ENCODE results near the gene NHLH1.

The NHLH1 gene

DNA sequence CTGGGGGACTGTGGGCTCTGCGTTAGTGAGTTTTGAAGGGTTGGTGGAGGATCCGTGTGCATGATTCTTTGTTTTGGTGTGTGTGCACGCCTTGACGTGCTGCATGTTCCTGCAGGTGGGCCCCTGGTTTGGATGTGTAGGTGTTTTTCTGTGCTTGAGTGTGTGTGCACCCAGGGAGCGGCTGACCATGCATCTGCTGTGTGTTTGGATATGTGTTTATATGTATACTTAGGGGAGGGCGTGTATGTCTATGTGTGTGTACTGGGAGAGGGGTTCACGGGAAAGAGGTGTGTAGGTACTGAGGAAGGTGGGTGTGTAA lies 34.6 kb downstream of the NHLH1 start:
- TF ChIP-seq ZFP3 (CRISPR knock-in tag; IDR thresholded peaks at IDR 0.05) (no peak), TOX (CRISPR knock-in tag; IDR thresholded peaks at IDR 0.05; ENCODE audit: borderline replicate concordance) (no peak), ZNF8 (CRISPR knock-in tag; IDR thresholded peaks at IDR 0.05) (no peak), ISL1 (CRISPR knock-in tag; IDR thresholded peaks at IDR 0.05) (no peak), TCF4 (CRISPR knock-in tag; IDR thresholded peaks at IDR 0.05; ENCODE audit: borderline replicate concordance) (no peak), ZC3H10 (CRISPR knock-in tag; IDR thresholded peaks at IDR 0.05) (no peak), CSDC2 (CRISPR knock-in tag; IDR thresholded peaks at IDR 0.05) (no peak), OSR1 (CRISPR knock-in tag; IDR thresholded peaks at IDR 0.05) (no peak), GLIS3 (CRISPR knock-in tag; IDR thresholded peaks at IDR 0.05) (no peak), RARB (CRISPR knock-in tag; IDR thresholded peaks at IDR 0.05) (no peak), ZFP30 (CRISPR knock-in tag; IDR thresholded peaks at IDR 0.05) (no peak), ESRRG (CRISPR knock-in tag; IDR thresholded peaks at IDR 0.05) (no peak), BACH2 (CRISPR knock-in tag; IDR thresholded peaks at IDR 0.05; ENCODE audit: borderline replicate concordance) (no peak), PPARA (CRISPR knock-in tag; IDR thresholded peaks at IDR 0.05; ENCODE audit: borderline replicate concordance) (no peak), ARNTL (CRISPR knock-in tag; IDR thresholded peaks at IDR 0.05; ENCODE audit: borderline replicate concordance, low read depth) (no peak), SNAI2 (CRISPR knock-in tag; IDR thresholded peaks at IDR 0.05) (no peak)
- TF ChIP-seq, protein P1, sequence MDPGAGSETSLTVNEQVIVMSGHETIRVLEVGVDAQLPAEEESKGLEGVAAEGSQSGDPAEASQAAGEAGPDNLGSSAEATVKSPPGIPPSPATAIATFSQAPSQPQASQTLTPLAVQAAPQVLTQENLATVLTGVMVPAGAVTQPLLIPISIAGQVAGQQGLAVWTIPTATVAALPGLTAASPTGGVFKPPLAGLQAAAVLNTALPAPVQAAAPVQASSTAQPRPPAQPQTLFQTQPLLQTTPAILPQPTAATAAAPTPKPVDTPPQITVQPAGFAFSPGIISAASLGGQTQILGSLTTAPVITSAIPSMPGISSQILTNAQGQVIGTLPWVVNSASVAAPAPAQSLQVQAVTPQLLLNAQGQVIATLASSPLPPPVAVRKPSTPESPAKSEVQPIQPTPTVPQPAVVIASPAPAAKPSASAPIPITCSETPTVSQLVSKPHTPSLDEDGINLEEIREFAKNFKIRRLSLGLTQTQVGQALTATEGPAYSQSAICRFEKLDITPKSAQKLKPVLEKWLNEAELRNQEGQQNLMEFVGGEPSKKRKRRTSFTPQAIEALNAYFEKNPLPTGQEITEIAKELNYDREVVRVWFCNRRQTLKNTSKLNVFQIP (CRISPR knock-in tag; IDR thresholded peaks at IDR 0.05; ENCODE audit: borderline replicate concordance, low read depth), result no peak
- TF ChIP-seq, protein P2, sequence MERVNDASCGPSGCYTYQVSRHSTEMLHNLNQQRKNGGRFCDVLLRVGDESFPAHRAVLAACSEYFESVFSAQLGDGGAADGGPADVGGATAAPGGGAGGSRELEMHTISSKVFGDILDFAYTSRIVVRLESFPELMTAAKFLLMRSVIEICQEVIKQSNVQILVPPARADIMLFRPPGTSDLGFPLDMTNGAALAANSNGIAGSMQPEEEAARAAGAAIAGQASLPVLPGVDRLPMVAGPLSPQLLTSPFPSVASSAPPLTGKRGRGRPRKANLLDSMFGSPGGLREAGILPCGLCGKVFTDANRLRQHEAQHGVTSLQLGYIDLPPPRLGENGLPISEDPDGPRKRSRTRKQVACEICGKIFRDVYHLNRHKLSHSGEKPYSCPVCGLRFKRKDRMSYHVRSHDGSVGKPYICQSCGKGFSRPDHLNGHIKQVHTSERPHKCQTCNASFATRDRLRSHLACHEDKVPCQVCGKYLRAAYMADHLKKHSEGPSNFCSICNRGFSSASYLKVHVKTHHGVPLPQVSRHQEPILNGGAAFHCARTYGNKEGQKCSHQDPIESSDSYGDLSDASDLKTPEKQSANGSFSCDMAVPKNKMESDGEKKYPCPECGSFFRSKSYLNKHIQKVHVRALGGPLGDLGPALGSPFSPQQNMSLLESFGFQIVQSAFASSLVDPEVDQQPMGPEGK (CRISPR knock-in tag; IDR thresholded peaks at IDR 0.05; ENCODE audit: borderline replicate concordance), result no peak
- TF ChIP-seq, protein P3, sequence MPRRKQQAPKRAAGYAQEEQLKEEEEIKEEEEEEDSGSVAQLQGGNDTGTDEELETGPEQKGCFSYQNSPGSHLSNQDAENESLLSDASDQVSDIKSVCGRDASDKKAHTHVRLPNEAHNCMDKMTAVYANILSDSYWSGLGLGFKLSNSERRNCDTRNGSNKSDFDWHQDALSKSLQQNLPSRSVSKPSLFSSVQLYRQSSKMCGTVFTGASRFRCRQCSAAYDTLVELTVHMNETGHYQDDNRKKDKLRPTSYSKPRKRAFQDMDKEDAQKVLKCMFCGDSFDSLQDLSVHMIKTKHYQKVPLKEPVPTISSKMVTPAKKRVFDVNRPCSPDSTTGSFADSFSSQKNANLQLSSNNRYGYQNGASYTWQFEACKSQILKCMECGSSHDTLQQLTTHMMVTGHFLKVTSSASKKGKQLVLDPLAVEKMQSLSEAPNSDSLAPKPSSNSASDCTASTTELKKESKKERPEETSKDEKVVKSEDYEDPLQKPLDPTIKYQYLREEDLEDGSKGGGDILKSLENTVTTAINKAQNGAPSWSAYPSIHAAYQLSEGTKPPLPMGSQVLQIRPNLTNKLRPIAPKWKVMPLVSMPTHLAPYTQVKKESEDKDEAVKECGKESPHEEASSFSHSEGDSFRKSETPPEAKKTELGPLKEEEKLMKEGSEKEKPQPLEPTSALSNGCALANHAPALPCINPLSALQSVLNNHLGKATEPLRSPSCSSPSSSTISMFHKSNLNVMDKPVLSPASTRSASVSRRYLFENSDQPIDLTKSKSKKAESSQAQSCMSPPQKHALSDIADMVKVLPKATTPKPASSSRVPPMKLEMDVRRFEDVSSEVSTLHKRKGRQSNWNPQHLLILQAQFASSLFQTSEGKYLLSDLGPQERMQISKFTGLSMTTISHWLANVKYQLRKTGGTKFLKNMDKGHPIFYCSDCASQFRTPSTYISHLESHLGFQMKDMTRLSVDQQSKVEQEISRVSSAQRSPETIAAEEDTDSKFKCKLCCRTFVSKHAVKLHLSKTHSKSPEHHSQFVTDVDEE (CRISPR knock-in tag; IDR thresholded peaks at IDR 0.05), result no peak
- TF ChIP-seq, protein P4, sequence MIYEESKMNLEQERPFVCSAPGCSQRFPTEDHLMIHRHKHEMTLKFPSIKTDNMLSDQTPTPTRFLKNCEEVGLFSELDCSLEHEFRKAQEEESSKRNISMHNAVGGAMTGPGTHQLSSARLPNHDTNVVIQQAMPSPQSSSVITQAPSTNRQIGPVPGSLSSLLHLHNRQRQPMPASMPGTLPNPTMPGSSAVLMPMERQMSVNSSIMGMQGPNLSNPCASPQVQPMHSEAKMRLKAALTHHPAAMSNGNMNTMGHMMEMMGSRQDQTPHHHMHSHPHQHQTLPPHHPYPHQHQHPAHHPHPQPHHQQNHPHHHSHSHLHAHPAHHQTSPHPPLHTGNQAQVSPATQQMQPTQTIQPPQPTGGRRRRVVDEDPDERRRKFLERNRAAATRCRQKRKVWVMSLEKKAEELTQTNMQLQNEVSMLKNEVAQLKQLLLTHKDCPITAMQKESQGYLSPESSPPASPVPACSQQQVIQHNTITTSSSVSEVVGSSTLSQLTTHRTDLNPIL (CRISPR knock-in tag; IDR thresholded peaks at IDR 0.05; ENCODE audit: low read depth), result no peak
- peak; percentile 9 for ATAC-seq

DNA sequence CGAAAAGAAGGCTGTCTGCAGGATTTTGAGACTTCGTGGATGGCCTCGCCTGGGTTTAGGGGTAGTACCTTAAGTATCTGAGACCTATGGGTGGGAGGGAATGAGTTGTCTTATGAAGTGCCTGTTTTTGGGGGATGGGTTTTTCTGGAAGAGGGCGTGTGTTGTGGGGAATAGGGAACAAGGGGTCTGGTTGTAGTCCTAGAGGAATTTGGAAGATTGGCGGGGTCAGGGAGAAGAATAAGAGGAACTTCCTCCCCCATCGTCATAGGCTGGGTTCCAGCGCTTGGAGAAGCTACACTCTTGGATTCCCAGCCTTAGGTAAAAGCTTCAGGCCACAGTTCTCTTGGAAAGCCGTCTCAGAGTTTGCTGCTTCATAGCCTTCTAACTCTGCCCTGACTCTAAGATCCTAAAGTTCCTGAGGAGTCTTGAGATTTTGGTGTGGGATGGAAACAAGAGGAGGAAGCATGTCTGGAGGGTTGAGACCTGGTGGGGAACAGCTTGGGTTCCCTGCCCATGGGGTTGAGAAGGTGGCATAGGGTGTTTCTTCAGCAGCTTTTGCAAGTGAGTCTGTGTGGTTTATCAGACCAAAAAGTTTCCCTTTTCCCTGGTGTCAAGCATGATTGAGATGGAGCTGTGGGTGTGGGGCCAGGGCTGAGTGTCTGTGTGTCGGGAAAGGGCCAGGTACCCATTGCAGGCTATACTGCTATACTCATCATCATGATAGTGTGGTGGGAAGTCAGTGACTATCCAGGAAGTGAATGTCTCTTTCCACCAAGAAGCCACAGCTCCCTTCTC lies 35.3 kb downstream of the NHLH1 start:
- ATAC-seq, result no peak

More for the DNA sequence above, 35.3 kb downstream of the NHLH1 start:
- TF ChIP-seq ZFP30 (CRISPR knock-in tag; IDR thresholded peaks at IDR 0.05) (no peak), ISL1 (CRISPR knock-in tag; IDR thresholded peaks at IDR 0.05) (no peak), ZNF70 (CRISPR knock-in tag; IDR thresholded peaks at IDR 0.05) (no peak), ZNF565 (CRISPR knock-in tag; conservative IDR thresholded peaks at IDR 0.05; ENCODE audit: low read depth) (no peak), SNAI2 (CRISPR knock-in tag; IDR thresholded peaks at IDR 0.05) (no peak), RARB (CRISPR knock-in tag; IDR thresholded peaks at IDR 0.05) (no peak)
- TF ChIP-seq, protein P1 (CRISPR knock-in tag; IDR thresholded peaks at IDR 0.05; ENCODE audit: borderline replicate concordance, low read depth), result no peak

All from SK-N-SH treated with all-trans-retinoic acid at 6 μM for 48 hours (cell line).